C4-2B (cell line): Measurements from ENCODE around the gene MAGOHB.
"Not testable (repeated sequence)": the region's sequence is repeated elsewhere in the genome, so short reads cannot be mapped to it uniquely, and the experiment has no call there.

Experiments used
- H3K27ac ChIP-seq: fragments of 450-650 bp; 2 replicates; pipeline ENCODE4 v1.5.1; 2017
- ZFX ChIP-seq: fragments of 450-650 bp; IDR thresholded peaks from 2 replicates; pipeline ENCODE4 v1.6.1; 2017
- TF ChIP-seq, protein P1 (sequence below): fragments of 450-650 bp; conservative IDR thresholded peaks from 2 replicates; pipeline ENCODE4 v1.5.1; 2017; ENCODE audit warnings: mild to moderate bottlenecking

Gene MAGOHB

DNA sequence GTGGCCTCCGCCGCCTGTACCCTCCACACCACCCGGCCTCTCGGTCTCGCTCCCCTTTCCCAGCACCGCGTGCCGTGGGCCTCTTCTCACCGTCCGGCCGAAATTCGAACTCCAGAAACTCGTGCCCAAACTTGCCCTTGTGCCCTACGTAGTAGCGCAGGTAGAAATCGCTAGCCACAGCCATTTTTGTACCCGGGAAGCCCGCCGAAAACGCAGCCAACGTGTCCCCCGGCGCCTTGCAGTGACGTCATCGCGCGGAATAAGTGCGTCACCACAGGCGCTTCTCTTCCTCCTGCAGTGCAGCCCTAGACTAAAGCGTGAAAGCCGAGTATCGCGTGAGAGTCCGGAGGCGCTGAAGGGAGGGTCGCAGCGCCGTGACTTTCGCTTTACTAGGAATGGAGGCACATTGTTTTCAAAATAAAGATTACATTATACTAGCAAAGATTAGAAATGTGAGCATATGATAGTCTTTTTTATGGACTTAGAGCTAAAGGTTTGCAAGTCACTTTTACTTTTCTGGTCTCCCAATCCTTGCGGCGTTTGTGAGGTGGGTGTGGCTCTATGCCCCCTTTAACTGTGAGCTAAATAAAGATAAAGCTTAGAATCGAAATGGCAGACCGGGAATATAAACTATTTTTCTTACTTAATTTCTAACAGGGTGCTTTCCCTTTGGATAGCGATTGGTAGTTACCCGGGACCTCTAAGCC, at the start of gene MAGOHB:
Gene MAGOHB (minus strand): TSS at position 261 of the 707 bp plus-strand sequence. CDS start 77 bp downstream, at position 184.
- TF ChIP-seq, protein P1, sequence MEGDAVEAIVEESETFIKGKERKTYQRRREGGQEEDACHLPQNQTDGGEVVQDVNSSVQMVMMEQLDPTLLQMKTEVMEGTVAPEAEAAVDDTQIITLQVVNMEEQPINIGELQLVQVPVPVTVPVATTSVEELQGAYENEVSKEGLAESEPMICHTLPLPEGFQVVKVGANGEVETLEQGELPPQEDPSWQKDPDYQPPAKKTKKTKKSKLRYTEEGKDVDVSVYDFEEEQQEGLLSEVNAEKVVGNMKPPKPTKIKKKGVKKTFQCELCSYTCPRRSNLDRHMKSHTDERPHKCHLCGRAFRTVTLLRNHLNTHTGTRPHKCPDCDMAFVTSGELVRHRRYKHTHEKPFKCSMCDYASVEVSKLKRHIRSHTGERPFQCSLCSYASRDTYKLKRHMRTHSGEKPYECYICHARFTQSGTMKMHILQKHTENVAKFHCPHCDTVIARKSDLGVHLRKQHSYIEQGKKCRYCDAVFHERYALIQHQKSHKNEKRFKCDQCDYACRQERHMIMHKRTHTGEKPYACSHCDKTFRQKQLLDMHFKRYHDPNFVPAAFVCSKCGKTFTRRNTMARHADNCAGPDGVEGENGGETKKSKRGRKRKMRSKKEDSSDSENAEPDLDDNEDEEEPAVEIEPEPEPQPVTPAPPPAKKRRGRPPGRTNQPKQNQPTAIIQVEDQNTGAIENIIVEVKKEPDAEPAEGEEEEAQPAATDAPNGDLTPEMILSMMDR: no peak
- TF ChIP-seq ZFX: peak; percentile 56; the same call in 1 of the 2 replicates
- peak within 1 kb of the TSS; percentile 85 for H3K27ac ChIP-seq

DNA sequence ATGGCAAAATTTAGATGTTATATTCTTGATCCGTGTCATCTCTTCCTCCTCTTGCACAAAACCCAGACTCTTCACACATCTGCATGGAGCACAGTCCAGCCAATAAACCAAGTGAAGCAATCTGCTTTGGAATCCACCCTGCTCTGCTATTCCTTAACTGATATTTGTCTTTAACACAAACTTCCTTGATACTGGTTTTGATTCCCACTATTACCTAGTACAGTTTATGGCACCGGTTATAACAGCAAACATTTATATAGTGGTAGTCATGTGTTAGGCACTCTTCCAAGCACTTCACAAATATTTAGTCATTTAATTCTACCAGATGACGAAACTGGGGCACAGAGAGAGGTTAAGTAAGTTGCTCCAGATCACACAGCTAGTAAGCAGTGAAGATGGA, 47.9 kb upstream of the MAGOHB start:
- H3K27ac ChIP-seq: no peak overlapping the region
- no peak for TF ChIP-seq ZFX
- TF ChIP-seq, protein P1: no peak

DNA sequence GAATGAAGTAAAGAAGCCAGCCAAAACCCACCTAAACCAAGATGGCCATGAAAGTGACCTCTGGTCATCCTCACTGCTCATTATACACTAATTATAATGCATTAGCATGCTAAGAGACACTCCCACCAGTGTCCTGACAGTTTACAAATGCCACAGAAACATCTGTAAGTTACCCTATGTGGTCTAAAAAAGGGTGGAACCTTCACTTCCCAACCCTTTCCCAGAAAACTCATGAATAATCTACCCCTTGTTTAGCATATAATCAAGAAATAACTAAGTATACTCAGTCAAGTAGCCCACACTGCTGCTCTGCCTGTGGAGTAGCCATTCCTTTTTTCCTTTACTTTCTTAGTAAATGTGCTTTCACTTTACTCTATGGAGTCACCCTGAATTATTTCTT, 40.6 kb upstream of the MAGOHB start:
- H3K27ac ChIP-seq: no peak overlapping the region; the same call in 1 of the 2 replicates
- no peak for TF ChIP-seq ZFX
- TF ChIP-seq, protein P1: no peak

DNA sequence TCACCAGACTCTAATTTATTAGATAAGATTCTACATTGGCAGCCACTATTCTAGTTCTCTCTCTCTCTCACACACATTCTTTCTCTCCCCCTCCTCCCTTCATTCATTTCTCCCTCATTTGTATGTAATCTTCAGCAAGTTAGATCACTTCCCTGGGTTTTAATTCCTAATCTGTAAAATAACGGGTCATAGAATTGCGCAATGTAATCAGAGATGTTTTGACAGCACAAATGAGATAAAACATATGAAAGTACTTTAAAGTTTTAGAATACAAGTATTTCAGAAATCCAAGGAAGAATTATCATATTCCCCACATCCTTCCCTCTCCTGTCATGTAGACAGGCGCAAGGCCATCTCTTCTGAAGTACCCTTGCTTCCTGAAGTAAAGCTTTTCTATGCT, 38.8 kb upstream of the MAGOHB start:
- H3K27ac ChIP-seq: no peak overlapping the region

DNA sequence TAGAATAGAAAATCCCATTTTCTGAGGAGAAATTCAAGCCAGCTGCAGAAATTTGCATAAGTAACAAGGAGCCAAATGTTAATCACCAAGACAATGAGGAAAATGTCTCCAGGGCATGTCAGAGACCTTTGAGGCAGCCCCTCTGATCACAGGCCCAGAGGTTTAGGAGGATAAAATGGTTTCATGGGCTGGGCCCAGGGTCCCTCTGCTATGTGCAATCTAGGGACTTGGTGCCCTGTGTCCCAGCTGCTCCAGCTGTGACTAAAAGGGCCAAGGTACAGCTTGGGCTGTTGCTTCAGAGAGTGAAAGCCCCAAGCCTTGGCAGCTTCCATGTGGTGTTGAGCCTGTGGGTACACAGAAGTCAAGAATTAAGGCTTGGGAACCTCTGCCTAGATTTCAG, 33.2 kb upstream of the MAGOHB start:
- not testable (repeated sequence) for H3K27ac ChIP-seq

More for the DNA sequence above, 38.8 kb upstream of the MAGOHB start:
- TF ChIP-seq ZFX: no peak
- TF ChIP-seq, protein P1: no peak

DNA sequence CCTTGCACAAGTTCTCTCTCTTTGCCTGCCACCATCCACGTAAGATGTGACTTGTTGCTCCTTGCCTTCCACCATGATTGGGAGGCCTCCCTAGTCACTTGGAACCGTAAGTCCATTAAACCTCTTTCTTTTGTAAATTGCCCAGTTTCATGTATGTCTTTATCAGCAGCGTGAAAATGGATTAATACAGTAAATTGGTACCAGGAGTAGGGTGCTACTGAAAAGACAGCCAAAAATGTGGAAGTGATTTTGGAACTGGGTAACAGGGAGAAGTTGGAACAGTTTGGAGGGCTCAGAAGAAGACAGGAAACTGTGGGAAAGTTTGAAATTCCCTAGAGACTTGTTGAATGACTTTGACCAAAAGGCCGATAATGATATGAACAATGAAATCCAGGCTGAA, 32.5 kb upstream of the MAGOHB start:
- H3K27ac ChIP-seq: no peak overlapping the region
- TF ChIP-seq ZFX: no peak
- TF ChIP-seq, protein P1: no peak

DNA sequence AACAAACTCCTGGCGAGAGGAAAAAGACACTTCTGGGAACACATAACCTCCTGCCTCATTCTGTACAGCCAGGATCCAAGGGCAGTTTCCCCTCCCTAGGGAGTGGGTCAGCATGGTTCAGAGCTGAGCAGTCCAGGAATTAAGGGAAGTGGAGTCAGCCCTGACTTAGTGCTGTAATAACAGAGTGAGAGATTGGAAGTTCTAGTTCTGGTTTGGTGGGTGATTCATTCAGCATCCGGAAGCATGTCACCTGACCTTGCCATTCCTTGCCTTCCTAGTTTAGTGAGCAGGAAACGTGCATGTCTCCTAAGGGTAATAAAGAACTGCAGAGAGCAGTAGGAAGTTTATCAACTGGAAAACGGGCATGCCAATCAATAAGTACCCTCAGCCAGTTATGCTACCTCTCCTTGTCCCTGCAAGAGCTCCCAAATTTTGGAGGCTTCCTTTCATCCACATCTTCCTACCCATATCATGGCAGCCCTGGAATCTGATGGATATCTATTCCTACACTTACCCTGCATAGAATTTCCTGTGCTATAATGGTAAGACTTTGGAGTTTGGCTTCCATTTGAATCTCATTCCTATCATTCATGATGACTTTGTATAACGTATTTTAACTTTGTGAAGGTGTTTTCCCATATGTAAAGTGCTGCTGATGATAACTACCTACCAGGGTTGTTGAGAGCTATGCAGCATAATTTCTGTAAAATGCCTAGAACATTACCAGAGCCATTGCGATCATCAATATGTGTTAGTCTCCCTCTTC, 28.5 kb upstream of the MAGOHB start:
- no peak overlapping the region for H3K27ac ChIP-seq
- TF ChIP-seq, protein P1: no peak
- TF ChIP-seq ZFX: no peak
